Stomach (tissue), 4 donors: ENCODE data around the gene XYLB.

Source experiments
- CTCF ChIP-seq, 7 experiments: fragments of 450-650 bp in 4 of 7; fragments of 200-600 bp in 3 of 7; sonication (generic) in 3 of 7; IDR thresholded peaks; one replicate each; pipeline ENCODE4 v1.5.1; 2016 to 2019; ENCODE audit warnings: antibody characterized with exemption in 7 of 7, control low read depth in 2 of 7, mild to moderate bottlenecking in 1 of 7
- POLR2AphosphoS5 ChIP-seq, 3 donors: sonication (generic); formaldehyde crosslinking; IDR thresholded peaks; one replicate each; pipeline ENCODE4 v1.6.1; 2016; ENCODE audit warnings: antibody characterized with exemption in 3 of 3

- TF ChIP-seq CTCF (IDR thresholded peaks at IDR 0.05) = no peak
- TF ChIP-seq POLR2AphosphoS5 (IDR thresholded peaks at IDR 0.05) = no peak
Observed at GRCh38 chr3:38370149-38370548, 23.6 kb downstream of the XYLB start.
